Sigmoid colon (tissue), 4 donors: Measurements from ENCODE around the gene PHLDB1.
"Not testable (repeated sequence)": the region's sequence is repeated elsewhere in the genome, so short reads cannot be mapped to it uniquely, and the experiment has no call there.

Experiments
- CTCF ChIP-seq, 4 experiments: fragments of 450-650 bp in 3 of 4; fragments of 200-600 bp in 1 of 4; IDR thresholded peaks; one replicate each; pipeline ENCODE4 v1.5.1; 2016 to 2019; ENCODE audit warnings: antibody characterized with exemption in 4 of 4, mild to moderate bottlenecking in 3 of 4, moderate library complexity in 2 of 4
- EP300 ChIP-seq, 4 donors: sonication (generic); formaldehyde crosslinking; IDR thresholded peaks; one replicate each; pipeline ENCODE4 v1.6.1; 2017; ENCODE audit warnings: antibody characterized with exemption in 4 of 4

GRCh38 chr11:118678908-118679307 is 71.5 kb downstream of the PHLDB1 start:
- not testable (repeated sequence) for TF ChIP-seq CTCF, EP300 (IDR thresholded peaks at IDR 0.05)
